Mesenteric fat pad (tissue), 1 donor: ENCODE results near the gene PLTP. TPM values are rescaled to one million over a fixed set of nuclear protein-coding genes. Genes with fewer than 3 reads are reported as not detected.
A peak's percentile ranks its signal among the peaks of the same experiment; 100 is the strongest.
"Not testable (repeated sequence)": the region's sequence is repeated elsewhere in the genome, so short reads cannot be mapped to it uniquely, and the experiment has no call there.

ENCODE experiments used
- DNase-seq: peaks from one replicate; pipeline ENCODE4 v3.0.0-alpha.2; 2020; ENCODE audit warnings: low spot score
- total RNA-seq: library from RNA; stranded (reverse); fragmentation: NEBNext Ultra II Directional; extraction: Animal tissue kit (Norgen Biotek cat#: 25700); gene quantifications from one replicate; pipeline ENCODE4 v1.2.1, GENCODE V29; 2021
- donor health status: DM: yes; HTN: yes; CAD: no.

Gene PLTP
- total RNA-seq, 1 donor from 2014 or later = 373 TPM

GRCh38 chr20:45901332-45901731, 10.6 kb downstream of the PLTP start:
- DNase-seq = not testable (repeated sequence)

- no peak for DNase-seq
These were observed 12.7 kb downstream of the PLTP start for GRCh38 chr20:45899046-45899835.

DNA sequence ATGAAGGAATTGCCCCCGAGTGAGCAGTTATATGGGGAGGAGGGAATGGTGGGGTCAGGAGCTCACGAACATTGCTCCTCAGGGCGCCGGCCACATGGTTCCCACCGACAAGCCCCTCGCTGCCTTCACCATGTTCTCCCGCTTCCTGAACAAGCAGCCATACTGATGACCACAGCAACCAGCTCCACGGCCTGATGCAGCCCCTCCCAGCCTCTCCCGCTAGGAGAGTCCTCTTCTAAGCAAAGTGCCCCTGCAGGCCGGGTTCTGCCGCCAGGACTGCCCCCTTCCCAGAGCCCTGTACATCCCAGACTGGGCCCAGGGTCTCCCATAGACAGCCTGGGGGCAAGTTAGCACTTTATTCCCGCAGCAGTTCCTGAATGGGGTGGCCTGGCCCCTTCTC, 13.7 kb downstream of the PLTP start:
- no peak for DNase-seq

DNA sequence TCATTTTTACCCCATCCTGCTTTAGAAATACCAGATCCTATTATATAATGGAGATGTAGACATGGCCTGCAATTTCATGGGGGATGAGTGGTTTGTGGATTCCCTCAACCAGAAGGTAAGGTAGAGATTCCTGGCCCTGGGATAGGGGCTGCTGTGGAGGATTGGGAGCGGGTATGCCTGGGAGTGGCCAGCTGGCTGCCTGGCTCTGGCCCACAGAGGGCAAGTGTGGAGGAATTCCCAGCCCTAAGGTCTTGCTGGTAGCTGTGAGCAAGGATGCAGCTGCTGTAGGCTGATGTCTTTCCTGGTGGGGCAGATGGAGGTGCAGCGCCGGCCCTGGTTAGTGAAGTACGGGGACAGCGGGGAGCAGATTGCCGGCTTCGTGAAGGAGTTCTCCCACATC, 14.3 kb downstream of the PLTP start:
- DNase-seq = no peak

- no peak for DNase-seq
These were observed 14.7 kb downstream of the PLTP start for GRCh38 chr20:45897289-45897688.

GRCh38 chr20:45896641-45897161, 15.3 kb downstream of the PLTP start:
- DNase-seq = no peak

GRCh38 chr20:45894797-45895196, 17.2 kb downstream of the PLTP start:
- DNase-seq = no peak

DNA sequence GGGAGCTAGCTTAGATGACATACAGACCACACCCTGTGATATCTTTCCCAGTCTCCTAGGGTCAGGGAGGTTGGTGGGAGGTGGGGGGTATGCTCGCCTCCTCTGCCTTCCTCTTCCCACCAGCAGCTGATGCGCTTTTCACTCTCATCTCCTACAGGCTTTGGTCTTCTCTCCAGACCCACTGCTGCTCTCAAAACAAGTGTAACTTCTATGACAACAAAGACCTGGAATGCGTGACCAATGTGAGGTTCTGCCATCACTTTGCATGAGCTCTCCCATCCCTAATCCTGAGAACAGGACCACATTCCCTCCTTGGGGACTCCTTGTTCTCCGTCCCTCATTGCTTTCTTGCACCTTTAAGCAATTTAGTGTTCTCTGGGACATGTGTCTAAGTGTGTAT, 18.1 kb downstream of the PLTP start:
- no peak for DNase-seq

- DNase-seq = no peak
These were observed 19.0 kb downstream of the PLTP start for GRCh38 chr20:45892828-45893500.

- no peak for DNase-seq
These were observed 19.7 kb downstream of the PLTP start for GRCh38 chr20:45892049-45892825.

DNA sequence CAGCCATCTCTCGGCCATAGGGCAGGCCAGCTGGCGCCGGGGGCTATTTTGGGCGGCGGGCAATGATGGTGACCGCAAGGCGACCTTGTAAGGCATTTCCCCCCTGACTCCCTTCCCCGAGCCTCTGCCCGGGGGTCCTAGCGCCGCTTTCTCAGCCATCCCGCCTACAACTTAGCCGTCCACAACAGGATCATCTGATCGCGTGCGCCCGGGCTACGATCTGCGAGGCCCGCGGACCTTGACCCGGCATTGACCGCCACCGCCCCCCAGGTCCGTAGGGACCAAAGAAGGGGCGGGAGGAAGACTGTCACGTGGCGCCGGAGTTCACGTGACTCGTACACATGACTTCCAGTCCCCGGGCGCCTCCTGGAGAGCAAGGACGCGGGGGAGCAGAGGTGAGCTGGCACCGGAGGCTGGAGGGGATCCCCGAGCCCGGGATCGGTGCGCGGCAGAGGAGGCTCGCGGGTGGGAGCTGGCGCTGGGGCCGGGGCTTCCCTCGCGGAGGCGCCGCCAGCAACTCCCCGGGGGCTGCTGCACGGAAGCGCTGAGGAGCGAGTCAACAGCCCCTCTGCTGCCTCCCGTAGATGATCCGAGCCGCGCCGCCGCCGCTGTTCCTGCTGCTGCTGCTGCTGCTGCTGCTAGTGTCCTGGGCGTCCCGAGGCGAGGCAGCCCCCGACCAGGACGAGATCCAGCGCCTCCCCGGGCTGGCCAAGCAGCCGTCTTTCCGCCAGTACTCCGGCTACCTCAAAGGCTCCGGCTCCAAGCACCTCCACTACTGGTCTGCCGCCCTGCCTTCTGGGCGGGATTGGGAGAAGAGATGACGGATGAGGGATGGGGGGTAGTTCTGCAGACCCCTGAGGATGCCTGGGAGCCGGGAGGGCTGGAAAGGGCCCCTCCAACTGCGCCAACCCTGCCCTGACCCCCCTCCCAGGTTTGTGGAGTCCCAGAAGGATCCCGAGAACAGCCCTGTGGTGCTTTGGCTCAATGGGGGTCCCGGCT, 20.7 kb downstream of the PLTP start, which contains the start of the genes CTSA and NEURL2:
CTSA (plus strand) TSS at position 351 of the 999 bp plus-strand sequence; CDS start at position 585, 234 bp downstream.
NEURL2 (minus strand) TSS at position 224 of the 999 bp plus-strand sequence; CDS start at position 7, 217 bp downstream.
- peak; percentile 96 for DNase-seq

DNA sequence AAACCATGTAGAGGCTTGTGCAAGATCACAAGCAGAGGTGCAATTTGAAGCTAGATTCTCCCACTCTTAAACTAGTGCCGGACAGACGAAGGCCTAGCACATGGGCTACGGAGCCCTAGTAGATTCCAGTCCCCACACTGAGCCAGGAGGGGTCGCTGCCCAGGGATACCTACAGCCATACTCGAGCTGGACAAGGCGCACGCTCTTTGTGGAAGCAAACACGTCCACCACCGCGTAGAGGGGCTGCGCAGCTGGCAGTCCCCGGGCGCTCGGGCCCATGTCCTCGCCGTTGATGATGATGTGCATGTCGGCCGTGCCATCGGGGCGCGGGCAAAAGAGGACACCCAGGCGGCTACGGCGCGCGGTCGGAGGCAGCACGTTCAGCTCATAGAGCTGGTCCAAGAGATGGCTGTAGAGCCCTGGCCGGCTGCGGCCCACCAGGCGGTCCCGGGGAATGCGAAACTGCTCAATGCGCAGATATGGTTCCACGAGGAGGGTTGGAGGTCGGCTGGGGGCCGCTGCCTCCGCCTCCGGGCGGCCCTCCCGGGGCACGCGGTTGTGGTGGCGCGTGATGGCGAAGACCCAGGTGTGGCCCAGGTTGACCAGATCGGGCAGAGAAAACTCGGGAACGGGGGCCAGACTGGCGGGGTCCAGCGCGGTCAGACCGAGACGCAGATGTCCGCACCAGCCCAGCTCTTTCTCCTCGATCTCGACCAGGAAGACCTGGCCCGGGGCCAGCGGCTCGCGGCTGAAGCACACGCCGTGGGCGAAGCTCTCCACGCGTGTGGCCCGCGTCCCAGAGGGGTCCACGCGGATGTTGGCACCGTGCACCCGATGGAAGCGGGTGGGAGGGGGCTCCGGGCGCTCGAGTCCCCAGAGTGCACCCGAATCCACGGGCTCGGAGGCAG, 21.6 kb downstream of the PLTP start:
- no peak for DNase-seq

- no peak for DNase-seq
These were observed 23.3 kb downstream of the PLTP start for GRCh38 chr20:45888681-45889080.

GRCh38 chr20:45887346-45887715, 24.6 kb downstream of the PLTP start, which contains the start of gene SPATA25:
Gene SPATA25, minus strand, starts transcription at chr20:45887622. Its CDS starts 32 bp downstream, at chr20:45887590.
- no peak for DNase-seq

DNA sequence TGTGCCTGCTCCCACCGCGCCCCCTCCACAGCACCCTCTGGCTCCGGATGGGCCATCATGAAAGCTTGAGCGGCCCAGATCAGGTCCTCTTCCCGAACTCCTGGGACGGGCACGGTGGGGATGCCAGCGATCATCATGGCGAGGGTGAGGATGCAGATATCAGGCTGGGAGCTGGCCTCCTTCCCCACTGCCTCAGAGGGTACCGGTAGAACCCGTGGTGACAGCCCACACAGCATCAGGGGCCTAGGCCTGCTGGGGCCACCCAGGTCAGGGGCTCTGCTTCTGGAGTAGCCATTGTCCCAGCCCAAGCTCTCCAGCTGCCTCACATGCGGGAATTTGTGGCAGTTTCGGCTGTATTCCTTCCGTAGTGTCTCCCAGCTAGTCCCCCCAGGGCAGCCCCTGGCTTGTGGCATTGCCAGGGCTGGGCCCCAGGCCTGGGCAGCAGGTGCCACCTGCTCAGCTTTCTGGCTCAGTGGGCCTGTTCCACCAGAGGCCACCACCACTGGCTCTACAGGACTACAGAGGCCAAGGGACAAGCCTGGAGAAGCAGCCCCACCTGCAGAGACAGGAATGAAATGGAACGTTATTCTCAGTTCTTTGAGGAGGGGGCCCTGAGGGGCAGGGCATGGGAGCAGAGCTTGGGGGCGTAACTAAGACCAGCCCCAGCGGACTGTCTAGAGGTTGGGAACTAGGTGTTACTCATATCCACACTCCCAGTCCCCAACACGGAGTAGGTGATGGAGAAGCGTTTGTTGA, 25.2 kb downstream of the PLTP start:
- DNase-seq = no peak

DNA sequence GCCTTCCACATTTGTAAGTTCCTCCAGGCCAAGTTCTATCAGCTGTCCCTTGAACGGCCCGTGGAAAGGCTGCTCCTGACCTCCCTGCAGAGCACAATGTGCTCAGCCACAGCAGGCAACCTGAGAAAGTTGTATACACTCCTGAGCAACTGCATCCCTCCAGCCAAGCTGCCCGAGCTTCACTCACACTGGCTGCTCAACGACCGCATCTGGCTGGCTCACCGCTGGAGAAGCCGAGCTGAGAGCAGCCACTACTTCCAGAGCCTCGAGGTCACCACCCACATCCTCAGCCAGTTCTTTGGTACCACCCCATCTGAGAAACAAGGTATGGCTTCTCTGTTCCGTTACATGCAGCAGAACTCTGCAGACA, 28.9 kb downstream of the PLTP start:
- no peak for DNase-seq

DNA sequence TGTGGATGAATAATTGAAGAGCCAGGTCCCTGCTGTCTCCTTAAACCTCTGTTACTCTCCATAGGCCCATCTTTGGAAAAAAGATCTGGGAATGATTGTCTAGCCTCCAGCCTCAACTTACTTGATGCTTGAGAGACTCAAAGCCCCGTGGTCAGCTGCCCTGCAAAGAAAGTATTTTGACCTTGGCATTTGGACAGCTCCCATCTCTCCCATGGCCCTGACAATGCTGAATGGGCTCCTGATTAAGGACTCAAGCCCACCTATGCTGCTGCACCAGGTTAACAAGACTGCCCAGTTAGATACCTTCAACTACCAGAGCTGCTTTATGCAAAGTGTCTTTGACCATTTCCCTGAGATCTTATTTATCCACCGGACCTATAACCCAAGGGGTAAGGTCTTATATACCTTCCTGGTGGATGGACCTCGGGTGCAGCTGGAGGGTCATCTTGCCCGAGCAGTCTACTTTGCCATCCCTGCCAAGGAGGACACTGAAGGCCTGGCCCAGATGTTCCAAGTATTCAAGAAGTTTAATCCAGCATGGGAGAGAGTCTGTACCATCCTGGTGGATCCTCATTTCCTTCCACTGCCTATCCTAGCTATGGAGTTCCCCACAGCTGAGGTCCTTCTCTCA, 29.4 kb downstream of the PLTP start:
- DNase-seq = no peak
